GM21360 (cell line): Measurements from ENCODE around the gene MADD.

Experiments
- ATAC-seq: cut with Tn5 transposase; IDR thresholded peaks from one replicate; pipeline ENCODE4 v1.9.1; 2021; ENCODE audit warnings: mild to moderate bottlenecking, moderate library complexity; ENCODE audit not compliant: unreplicated experiment

MADD gene

DNA sequence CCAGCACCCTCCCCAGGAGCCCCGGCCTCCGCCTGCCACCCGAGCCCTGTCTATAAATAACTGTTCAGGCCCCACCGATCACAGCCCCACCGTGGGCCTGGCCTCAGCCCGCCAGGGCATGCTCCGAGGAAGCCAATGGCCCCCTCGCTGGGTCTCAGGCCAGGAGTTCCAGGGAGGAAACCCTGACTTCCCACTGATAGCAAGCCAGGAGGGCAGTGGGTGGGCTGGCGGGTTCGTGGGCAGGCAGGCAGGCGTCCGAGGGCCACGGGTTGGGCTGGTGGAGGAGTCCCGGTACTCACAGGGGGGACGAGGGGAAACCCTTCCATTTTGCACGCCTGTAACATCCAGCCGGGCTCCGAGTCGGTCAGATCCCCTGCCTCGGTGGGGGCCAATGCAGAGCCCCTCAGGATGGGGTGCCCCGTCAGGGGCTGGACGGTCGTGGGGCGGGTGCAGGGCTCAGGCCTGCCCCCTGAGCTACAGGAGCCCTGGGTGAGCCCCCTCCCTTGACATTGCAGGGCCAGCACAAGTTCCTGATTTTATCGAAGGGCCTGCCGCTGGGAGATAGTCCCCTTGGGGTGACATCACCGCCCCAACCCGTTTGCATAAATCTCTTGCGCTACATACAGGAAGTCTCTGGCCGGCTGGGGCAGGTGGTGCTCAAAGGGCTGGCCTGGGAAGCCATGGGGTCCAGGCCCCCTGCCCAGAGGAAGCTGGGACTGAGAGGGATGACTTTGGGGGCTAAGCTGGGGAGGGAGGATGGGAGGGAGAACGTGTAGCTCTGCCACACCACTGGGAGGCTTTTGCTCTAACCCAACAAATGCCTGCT is 108.3 kb downstream of the MADD start, which contains the start of gene SPI1:
SPI1 (minus strand) TSS at position 538 of the 826 bp plus-strand sequence; CDS start at position 344, 194 bp downstream.
- peak; percentile 69 for ATAC-seq

DNA sequence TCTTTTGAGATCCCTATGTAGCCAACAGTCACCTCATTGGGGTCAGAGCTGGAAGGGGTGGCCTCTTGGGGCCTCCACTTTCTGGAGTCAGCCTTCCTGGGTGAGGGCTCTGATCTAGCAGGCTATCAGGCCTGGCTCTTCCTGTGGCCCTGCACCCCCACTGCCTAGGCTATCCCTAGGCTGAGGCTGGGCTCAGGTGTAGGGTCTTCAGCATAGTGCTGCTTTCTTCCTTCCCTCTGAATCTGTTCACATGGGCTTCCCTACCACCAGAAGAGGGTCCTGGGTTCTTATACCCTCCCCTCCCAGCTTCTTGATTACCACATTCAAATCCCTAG is 108.9 kb downstream of the MADD start:
- peak; percentile 2 for ATAC-seq

DNA sequence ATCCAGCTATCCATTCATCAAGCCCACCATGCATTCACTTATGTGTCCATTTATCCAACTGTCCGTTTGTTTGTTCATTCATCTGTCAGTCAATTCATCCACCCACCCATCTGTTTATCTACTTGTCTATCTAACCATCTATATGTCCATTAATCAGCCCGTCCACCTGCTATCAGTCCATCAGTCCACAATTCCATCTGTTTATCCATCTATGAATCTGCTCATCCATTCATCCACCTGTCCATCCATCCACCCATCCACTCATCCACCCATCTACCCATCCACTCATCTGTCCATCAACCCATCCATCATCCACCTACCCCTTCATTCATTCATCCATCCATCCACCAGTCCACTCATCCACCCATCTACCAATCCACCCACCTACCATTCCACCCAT is 109.4 kb downstream of the MADD start:
- no peak for ATAC-seq
